Esophagus squamous epithelium (tissue), 5 donors: ENCODE results near the gene SYT6. TPM values are rescaled to one million over a fixed set of nuclear protein-coding genes. Genes with fewer than 3 reads are reported as not detected.
A peak's percentile ranks its signal among the peaks of the same experiment; 100 is the strongest.

Source experiments
- DNase-seq: peaks from one replicate; lab custom pipeline; 2025; lab: John Stamatoyannopoulos, UW
- H3K27ac ChIP-seq, 4 donors: fragments of 200-600 bp; sonication (generic); one replicate each; pipeline ENCODE4 v1.5.1; 2016 to 2019; ENCODE audit warnings: mild to moderate bottlenecking in 1 of 4
- H3K27me3 ChIP-seq, 4 donors: fragments of 200-600 bp; sonication (generic); 1 replicate in 3 of 4; 2 replicates in 1 of 4; pipeline versions ENCODE4 v1.5.1 to v1.6.0; 2017 to 2021; ENCODE audit warnings: antibody characterized with exemption in 1 of 4
- H3K36me3 ChIP-seq, 3 donors: fragments of 200-600 bp; sonication (generic); one replicate each; pipeline ENCODE4 v1.5.1; 2016 to 2019
- H3K4me1 ChIP-seq, 3 donors: fragments of 200-600 bp; sonication (generic); one replicate each; pipeline ENCODE4 v1.5.1; 2017 to 2019
- H3K4me3 ChIP-seq, 4 donors: fragments of 200-600 bp; sonication (generic); 1 replicate in 3 of 4; 2 replicates in 1 of 4; pipeline ENCODE4 v1.5.1; 2016 to 2019; ENCODE audit warnings: mild to moderate bottlenecking in 2 of 4, moderate library complexity in 1 of 4
- H3K9me3 ChIP-seq, 3 donors: fragments of 200-600 bp; sonication (generic); one replicate each; pipeline ENCODE4 v1.5.1; 2016 to 2019
- POLR2A ChIP-seq, 4 donors: fragments of 450-650 bp; IDR thresholded peaks; one replicate each; pipeline ENCODE4 v1.6.1; 2017; ENCODE audit warnings: antibody characterized with exemption in 4 of 4, mild to moderate bottlenecking in 4 of 4, moderate library complexity in 3 of 4
- WGBS, 2 donors: methylation state at CpG; one replicate each; pipeline ENCODE4 v1.1.5; 2018; 5-methylcytosine and 5-hydroxymethylcytosine counted together
- intact Hi-C: fragments of 100-400 bp; cut with DNase I; formaldehyde crosslinking; loops from one replicate; pipeline ENCODE4 v1.15.0; 2022
- total RNA-seq, 4 donors: library from RNA; depleted of rRNA; stranded (reverse); fragments of >200 nt; gene quantifications; one replicate each; pipeline ENCODE4 v1.1.0, GENCODE V29; 2016
- TF ChIP-seq, protein P1 (sequence below), 6 experiments: fragments of 450-650 bp in 4 of 6; fragments of 200-600 bp in 2 of 6; sonication (generic) in 2 of 6; IDR thresholded peaks; one replicate each; pipeline ENCODE4 v1.5.1; 2016 to 2019; ENCODE audit warnings: antibody characterized with exemption in 6 of 6, mild to moderate bottlenecking in 4 of 6, moderate library complexity in 4 of 6
- donor health status: DM: yes; HTN: yes; CAD: no.

Gene SYT6
- total RNA-seq, 4 donors from 2014 or later: not detected

DNA sequence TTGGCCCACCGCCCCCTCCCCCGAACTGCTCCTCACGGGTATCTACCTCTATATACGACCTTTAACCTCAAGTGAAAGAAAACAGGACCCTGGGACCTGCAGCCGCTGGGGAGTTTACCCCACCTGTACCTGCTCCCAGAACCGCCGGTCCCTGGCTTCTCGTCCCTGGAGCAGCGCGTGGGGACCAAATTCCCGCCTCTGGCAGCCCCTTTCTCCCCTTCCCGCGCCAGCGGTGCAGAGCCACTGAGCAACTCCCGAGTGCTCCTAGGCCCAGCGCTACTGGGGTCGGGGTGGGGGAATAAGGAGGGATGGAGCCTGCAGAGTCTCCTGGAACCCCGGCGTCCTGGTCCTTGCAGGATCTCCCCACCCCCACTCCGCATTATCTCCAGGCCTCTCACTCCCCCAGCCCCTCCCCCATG lies 1.6 kb downstream of the SYT6 start:
- no peaks in the 10 kb centered on the region for H3K36me3 ChIP-seq
- 9% methylated on average over 15 of the region's 20 CpGs; no CpG with 5 or more reads in 1 of the 2 donors for WGBS, 2 donors
- no peak for DNase-seq
- intact Hi-C loops: no loop called here
- H3K4me1 ChIP-seq: peaks cover 21 to 33% (median 25%) of the 10 kb centered on the region in 3 donors
- H3K4me3 ChIP-seq: peak overlapping the region; percentile 2 to 67 (median 32)
- H3K27me3 ChIP-seq: peaks cover 18 to 99% (median 34%) of the 10 kb centered on the region in 4 donors
- no peak overlapping the region for H3K27ac ChIP-seq
- TF ChIP-seq, protein P1, sequence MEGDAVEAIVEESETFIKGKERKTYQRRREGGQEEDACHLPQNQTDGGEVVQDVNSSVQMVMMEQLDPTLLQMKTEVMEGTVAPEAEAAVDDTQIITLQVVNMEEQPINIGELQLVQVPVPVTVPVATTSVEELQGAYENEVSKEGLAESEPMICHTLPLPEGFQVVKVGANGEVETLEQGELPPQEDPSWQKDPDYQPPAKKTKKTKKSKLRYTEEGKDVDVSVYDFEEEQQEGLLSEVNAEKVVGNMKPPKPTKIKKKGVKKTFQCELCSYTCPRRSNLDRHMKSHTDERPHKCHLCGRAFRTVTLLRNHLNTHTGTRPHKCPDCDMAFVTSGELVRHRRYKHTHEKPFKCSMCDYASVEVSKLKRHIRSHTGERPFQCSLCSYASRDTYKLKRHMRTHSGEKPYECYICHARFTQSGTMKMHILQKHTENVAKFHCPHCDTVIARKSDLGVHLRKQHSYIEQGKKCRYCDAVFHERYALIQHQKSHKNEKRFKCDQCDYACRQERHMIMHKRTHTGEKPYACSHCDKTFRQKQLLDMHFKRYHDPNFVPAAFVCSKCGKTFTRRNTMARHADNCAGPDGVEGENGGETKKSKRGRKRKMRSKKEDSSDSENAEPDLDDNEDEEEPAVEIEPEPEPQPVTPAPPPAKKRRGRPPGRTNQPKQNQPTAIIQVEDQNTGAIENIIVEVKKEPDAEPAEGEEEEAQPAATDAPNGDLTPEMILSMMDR (IDR thresholded peaks at IDR 0.05): no peak
- TF ChIP-seq POLR2A (IDR thresholded peaks at IDR 0.05): no peak
- no peaks in the 10 kb centered on the region for H3K9me3 ChIP-seq

DNA sequence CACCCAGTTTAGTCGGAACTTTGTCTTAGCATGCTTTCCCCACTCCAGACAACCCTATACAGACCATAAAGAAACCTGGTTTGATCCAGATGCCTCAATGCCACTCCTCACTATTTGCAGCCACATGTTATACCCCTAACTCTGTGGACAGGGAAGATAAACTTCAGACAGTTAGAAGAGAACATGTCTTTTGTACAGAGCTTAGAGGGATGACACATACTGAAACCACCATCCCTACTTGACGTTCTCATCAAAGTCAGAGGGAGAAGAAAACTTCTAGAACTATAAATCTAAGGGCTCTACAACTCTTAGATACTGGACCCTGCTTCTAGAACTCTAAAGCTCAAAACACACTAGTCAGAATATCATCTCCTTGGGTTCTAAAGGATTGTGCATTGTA lies 3.7 kb downstream of the SYT6 start:
- WGBS, 2 donors: 46 to 50% methylated on average over 2 of the region's 2 CpGs
- Histone ChIP-seq H3K36me3 (no peaks in the 10 kb centered on the region), H3K9me3 (no peaks in the 10 kb centered on the region), H3K4me1 (peaks cover 21 to 32% (median 25%) of the 10 kb centered on the region in 3 donors), H3K27ac (no peak overlapping the region), H3K27me3 (peaks cover 16 to 97% (median 27%) of the 10 kb centered on the region in 4 donors), H3K4me3 (no peak overlapping the region)
- TF ChIP-seq, protein P1 (IDR thresholded peaks at IDR 0.05): no peak
- no peak for TF ChIP-seq POLR2A (IDR thresholded peaks at IDR 0.05)
- intact Hi-C loops: no loop called here
- no peak for DNase-seq

DNA sequence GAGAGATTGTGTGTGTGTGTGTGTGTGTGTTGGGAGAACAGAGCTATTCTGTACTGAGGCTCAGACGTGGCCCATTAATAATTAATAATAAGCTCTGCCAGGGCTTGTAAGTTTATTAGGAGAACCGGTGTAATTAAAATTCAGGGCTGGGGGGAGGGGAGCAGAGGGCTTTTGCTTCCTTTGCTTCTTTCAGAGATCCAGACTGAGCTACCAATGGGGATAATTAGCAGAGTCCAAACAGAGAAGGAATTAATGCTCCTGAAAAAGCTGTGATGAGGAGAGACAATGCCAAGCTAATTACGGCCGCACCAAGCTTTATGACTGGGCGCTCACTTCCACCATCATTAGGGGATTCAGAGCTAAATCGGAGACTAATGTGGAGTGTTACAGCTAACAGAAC lies 4.5 kb downstream of the SYT6 start:
- no peak for DNase-seq
- TF ChIP-seq, protein P1 (IDR thresholded peaks at IDR 0.05): no peak
- no peak for TF ChIP-seq POLR2A (IDR thresholded peaks at IDR 0.05)
- intact Hi-C loops: no loop called here
- peaks cover 21 to 24% (median 21%) of the 10 kb centered on the region in 3 donors for H3K4me1 ChIP-seq
- WGBS, 2 donors: 87 to 88% methylated on average over 4 to 5 of the region's 6 CpGs
- no peak overlapping the region for H3K4me3 ChIP-seq
- no peak overlapping the region for H3K27ac ChIP-seq
- no peaks in the 10 kb centered on the region for H3K9me3 ChIP-seq
- H3K36me3 ChIP-seq: no peaks in the 10 kb centered on the region
- H3K27me3 ChIP-seq: peaks cover 11 to 94% (median 23%) of the 10 kb centered on the region in 4 donors

DNA sequence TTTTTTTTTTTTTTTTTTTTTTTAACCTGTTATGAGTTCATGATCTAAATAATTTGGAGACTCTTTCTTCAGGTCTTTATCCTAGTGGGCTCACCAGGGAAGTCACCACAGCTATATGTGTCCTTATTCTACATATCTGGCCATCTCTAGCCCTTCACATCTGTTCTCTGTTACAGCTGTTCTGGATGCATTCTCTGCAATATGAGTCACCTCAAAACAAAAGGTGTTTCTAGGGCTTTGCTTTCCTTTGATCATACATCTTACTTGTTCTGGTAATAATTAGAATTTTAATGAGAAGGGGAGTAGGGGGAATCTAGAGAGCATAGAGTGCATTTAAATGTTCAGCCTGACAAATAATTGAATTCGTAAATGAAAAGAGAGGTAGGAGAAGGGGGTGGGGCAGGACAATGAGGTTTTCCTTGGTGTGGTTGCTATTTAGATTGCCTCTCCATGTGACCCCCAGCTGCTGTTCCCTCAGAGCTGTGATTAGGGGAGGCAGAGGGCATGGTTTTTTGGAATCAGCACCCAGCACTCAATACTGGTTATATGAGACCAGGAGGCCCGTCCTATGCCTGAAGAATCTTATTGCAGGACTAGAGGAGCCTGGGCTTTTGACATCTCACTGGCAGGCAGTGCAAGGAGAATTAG lies 8.0 kb downstream of the SYT6 start:
- H3K4me1 ChIP-seq: no peaks in the 10 kb centered on the region
- H3K27ac ChIP-seq: no peak overlapping the region
- DNase-seq: no peak
- no peaks in the 10 kb centered on the region for H3K36me3 ChIP-seq
- no peak overlapping the region for H3K4me3 ChIP-seq
- WGBS, 2 donors: 63 to 69% methylated on average over 2 of the region's 2 CpGs
- intact Hi-C loops: no loop called here
- H3K27me3 ChIP-seq: peaks cover 0 to 59% (median 0%) of the 10 kb centered on the region in 4 donors
- H3K9me3 ChIP-seq: no peaks in the 10 kb centered on the region
- TF ChIP-seq, protein P1 (IDR thresholded peaks at IDR 0.05): no peak
- TF ChIP-seq POLR2A (IDR thresholded peaks at IDR 0.05): no peak

DNA sequence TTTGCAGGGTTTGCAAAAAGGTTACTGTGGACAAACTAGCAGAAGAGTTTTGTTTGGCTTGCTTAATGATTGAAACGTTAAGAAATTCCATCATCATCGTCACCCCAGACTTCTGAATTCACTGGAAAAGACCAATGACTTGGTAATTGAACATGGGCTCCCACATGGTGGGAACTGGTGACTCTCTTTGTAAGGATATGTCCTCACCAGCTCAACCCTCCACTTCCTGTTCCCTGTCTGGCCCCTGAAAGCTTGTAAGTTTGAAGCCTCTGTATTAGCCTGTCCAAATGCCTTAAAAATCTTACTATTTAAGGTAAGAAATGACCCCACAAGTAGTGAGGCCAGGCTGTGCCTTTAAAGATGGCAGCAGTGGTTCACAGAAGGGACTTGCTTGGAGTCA lies 9.7 kb downstream of the SYT6 start:
- Histone ChIP-seq H3K9me3 (no peaks in the 10 kb centered on the region), H3K4me1 (no peaks in the 10 kb centered on the region), H3K4me3 (no peak overlapping the region), H3K27ac (no peak overlapping the region), H3K27me3 (peaks cover 0 to 44% (median 0%) of the 10 kb centered on the region in 4 donors), H3K36me3 (no peaks in the 10 kb centered on the region)
- 67 to 69% methylated on average over 2 of the region's 2 CpGs for WGBS, 2 donors
- DNase-seq: no peak
- TF ChIP-seq, protein P1 (IDR thresholded peaks at IDR 0.05): no peak
- no peak for TF ChIP-seq POLR2A (IDR thresholded peaks at IDR 0.05)
- intact Hi-C loops: no loop called here
